Natural killer cell (primary cell): ENCODE measurements around the gene SIK3. TPM values are rescaled to one million over a fixed set of nuclear protein-coding genes. Genes with fewer than 3 reads are reported as not detected.
A peak's percentile ranks its signal among the peaks of the same experiment; 100 is the strongest.

Experiments used
- ATAC-seq, 3 donors: fragments of 150-1000 bp in 2 of 3; fragments of 200-7000 bp in 1 of 3; cut with Tn5 transposase; 1 replicate in 1 of 3; 2 replicates in 2 of 3; pipeline ENCODE4 v1.10.0; 2021; ENCODE audit warnings: mild to moderate bottlenecking in 2 of 3, moderate library complexity in 2 of 3
- DNase-seq, 2 donors: peaks; one replicate each; pipeline versions ENCODE4 v3.0.0 to v3.0.0-alpha.2; 2013 to 2021; ENCODE audit warnings: mixed read lengths in 1 of 2
- H3K27ac ChIP-seq: one replicate; pipeline ENCODE4 v1.5.1; 2013; ENCODE audit warnings: mild to moderate bottlenecking, low read length
- H3K27me3 ChIP-seq: one replicate; pipeline ENCODE4 v1.6.1; 2013; ENCODE audit warnings: low read length; ENCODE audit not compliant: control insufficient read depth, insufficient read depth
- H3K36me3 ChIP-seq: one replicate; pipeline ENCODE4 v1.6.1; 2013; ENCODE audit warnings: low read length; ENCODE audit not compliant: control insufficient read depth, insufficient read depth
- H3K4me1 ChIP-seq: one replicate; pipeline ENCODE4 v1.6.1; 2013; ENCODE audit warnings: low read length; ENCODE audit not compliant: control insufficient read depth, insufficient read depth
- H3K4me3 ChIP-seq: one replicate; pipeline ENCODE4 v1.5.1; 2013; ENCODE audit warnings: low read length
- H3K9me3 ChIP-seq: one replicate; pipeline ENCODE4 v1.6.1; 2013; ENCODE audit warnings: low read length; ENCODE audit not compliant: control insufficient read depth, insufficient read depth
- H3K27ac Mint-ChIP-seq, 2 donors: one replicate each; pipeline ENCODE4 v1.8.0; 2022; ENCODE audit warnings: mild to moderate bottlenecking in 2 of 2, mixed read lengths in 2 of 2, moderate library complexity in 1 of 2
- H3K27me3 Mint-ChIP-seq, 2 donors: one replicate each; pipeline ENCODE4 v1.8.0; 2022; ENCODE audit warnings: low read depth in 2 of 2, mixed read lengths in 2 of 2
- H3K36me3 Mint-ChIP-seq: one replicate; pipeline ENCODE4 v1.8.0; 2022; ENCODE audit warnings: mixed read lengths
- H3K4me1 Mint-ChIP-seq, 2 donors: one replicate each; pipeline ENCODE4 v1.8.0; 2022; ENCODE audit warnings: mixed read lengths in 2 of 2
- H3K4me3 Mint-ChIP-seq: one replicate; pipeline ENCODE4 v1.8.0; 2022; ENCODE audit warnings: mild to moderate bottlenecking, moderate library complexity, mixed read lengths
- H3K9me3 Mint-ChIP-seq, 2 donors: one replicate each; pipeline ENCODE4 v1.8.0; 2022; ENCODE audit warnings: mixed read lengths in 2 of 2
- CTCF ChIP-seq: fragments of 200-600 bp; IDR thresholded peaks from one replicate; pipeline ENCODE4 v1.8.0; 2022; ENCODE audit warnings: antibody characterized with exemption
- WGBS: methylation state at CpG from one replicate; pipeline ENCODE4 v1.1.7; 2013; ENCODE audit warnings: missing lambda C conversion rate; ENCODE audit not compliant: insufficient coverage; 5-methylcytosine and 5-hydroxymethylcytosine counted together
- intact Hi-C: fragments of 100-400 bp; cut with micrococcal nuclease; formaldehyde crosslinking; loops from one replicate; pipeline ENCODE4 v1.14.2; 2022
- total RNA-seq, 4 donors: library from RNA; stranded (reverse); fragments of 120-200 nt in 1 of 4; gene quantifications; one replicate each; pipeline versions ENCODE4 v1.2.3 to v1.2.4, GENCODE V29; 2013 to 2022

The SIK3 gene
- total RNA-seq, 3 donors from 2014 or later (not counting 1 experiment from before 2014, with no cell fraction given): 71.6 to 120 (median 119) TPM

GRCh38 chr11:116857316-116857715, 240.9 kb downstream of the SIK3 start:
- Mint-ChIP-seq H3K9me3 (no peaks in the 10 kb centered on the region), H3K36me3 (peaks cover 12% of the 10 kb centered on the region), H3K4me3 (no peak overlapping the region), H3K27me3 (no peaks in the 10 kb centered on the region), H3K4me1 (peaks cover 39 to 44% of the 10 kb centered on the region in 2 donors), H3K27ac (peak overlapping the region in 1 of 2 donors; percentile 92)
- ATAC-seq (no peak), DNase-seq (no peak)
- Histone ChIP-seq H3K4me3 (no peak overlapping the region), H3K36me3 (peaks cover 49% of the 10 kb centered on the region), H3K4me1 (peaks cover 39% of the 10 kb centered on the region), H3K9me3 (no peaks in the 10 kb centered on the region), H3K27me3 (no peaks in the 10 kb centered on the region), H3K27ac (no peak overlapping the region)
- WGBS: 100% methylated on average over 2 of the region's 2 CpGs
- intact Hi-C loops: no loop called here
- TF ChIP-seq CTCF: no peak

GRCh38 chr11:116856423-116856822, 241.8 kb downstream of the SIK3 start:
- H3K36me3 Mint-ChIP-seq: peaks cover 12% of the 10 kb centered on the region
- Histone ChIP-seq H3K36me3 (peaks cover 40% of the 10 kb centered on the region), H3K9me3 (no peaks in the 10 kb centered on the region), H3K4me3 (no peak overlapping the region), H3K27ac (no peak overlapping the region), H3K27me3 (no peaks in the 10 kb centered on the region), H3K4me1 (peaks cover 48% of the 10 kb centered on the region)
- WGBS: 98% methylated on average over 5 of the region's 5 CpGs
- intact Hi-C loops: no loop called here
- ATAC-seq (no peak), DNase-seq (no peak)
- H3K27ac Mint-ChIP-seq: peak overlapping the region; percentile 92 to 93
- no peaks in the 10 kb centered on the region for H3K9me3 Mint-ChIP-seq
- H3K27me3 Mint-ChIP-seq: no peaks in the 10 kb centered on the region
- peak overlapping the region; percentile 35 for H3K4me3 Mint-ChIP-seq
- H3K4me1 Mint-ChIP-seq: peaks cover 48 to 53% of the 10 kb centered on the region in 2 donors
- no peak for TF ChIP-seq CTCF

GRCh38 chr11:116855413-116855812, 242.8 kb downstream of the SIK3 start:
- Mint-ChIP-seq H3K9me3 (no peaks in the 10 kb centered on the region), H3K4me3 (peak overlapping the region; percentile 3), H3K4me1 (peaks cover 54 to 60% of the 10 kb centered on the region in 2 donors), H3K27ac (peak overlapping the region; percentile 92 to 93), H3K27me3 (no peaks in the 10 kb centered on the region), H3K36me3 (peaks cover 5% of the 10 kb centered on the region)
- Histone ChIP-seq H3K4me1 (peaks cover 57% of the 10 kb centered on the region), H3K27me3 (no peaks in the 10 kb centered on the region), H3K4me3 (no peak overlapping the region), H3K9me3 (no peaks in the 10 kb centered on the region), H3K36me3 (peaks cover 30% of the 10 kb centered on the region), H3K27ac (peak overlapping the region; percentile 73)
- 29% methylated on average over 5 of the region's 7 CpGs for WGBS
- ATAC-seq: no peak
- intact Hi-C loops: no loop called here
- DNase-seq: peak in 1 of 2 donors; percentile 24
- TF ChIP-seq CTCF: no peak

GRCh38 chr11:116853461-116854073, 244.7 kb downstream of the SIK3 start:
- Histone ChIP-seq H3K36me3 (peaks cover 22% of the 10 kb centered on the region), H3K27me3 (no peaks in the 10 kb centered on the region), H3K27ac (peak overlapping the region; percentile 73), H3K4me1 (peaks cover 58% of the 10 kb centered on the region), H3K4me3 (no peak overlapping the region), H3K9me3 (no peaks in the 10 kb centered on the region)
- H3K27ac Mint-ChIP-seq: peak overlapping the region; percentile 92 to 93
- WGBS: 20% methylated on average over 6 of the region's 6 CpGs
- DNase-seq (peak; percentile 30 to 88), ATAC-seq (peak; percentile 91 to 96 (median 94))
- peaks cover 65 to 69% of the 10 kb centered on the region in 2 donors for H3K4me1 Mint-ChIP-seq
- peak overlapping the region; percentile 88 for H3K4me3 Mint-ChIP-seq
- H3K9me3 Mint-ChIP-seq: no peaks in the 10 kb centered on the region
- no peaks in the 10 kb centered on the region for H3K36me3 Mint-ChIP-seq
- TF ChIP-seq CTCF: no peak
- H3K27me3 Mint-ChIP-seq: no peaks in the 10 kb centered on the region
- intact Hi-C loops: loop anchor here (1.0 to 5.0 kb wide), 3 partner anchors 61 to 377 kb away; partner anchors contain the start of genes APOA5 and BUD13
